ENCODE results near the gene INSRR.

GRCh38 chr1:156858959-156859522, at the start of gene INSRR:
- TF ChIP-seq CHD2 (IDR thresholded peaks at IDR 0.05; ENCODE audit: low read length, partially characterized antibody): no peak
- no peak for TF ChIP-seq RFX5 (IDR thresholded peaks at IDR 0.05)
- TF ChIP-seq CTCF (IDR thresholded peaks at IDR 0.05): no peak
- no peak for TF ChIP-seq EP300 (IDR thresholded peaks at IDR 0.05)
- TF ChIP-seq REST (IDR thresholded peaks at IDR 0.05): no peak
- TF ChIP-seq MAZ (IDR thresholded peaks at IDR 0.05; ENCODE audit: borderline replicate concordance, low read depth, low read length): no peak
- TF ChIP-seq ZNF302 (CRISPR knock-in tag; IDR thresholded peaks at IDR 0.05): no peak
- TF ChIP-seq HMGXB4 (CRISPR knock-in tag; IDR thresholded peaks at IDR 0.05; ENCODE audit: borderline replicate concordance): no peak
- no peak for TF ChIP-seq CHD4 (IDR thresholded peaks at IDR 0.05; ENCODE audit: borderline replicate concordance)

Measured in A549 (cell line).